ENCODE data around the gene ONECUT1.

ONECUT1 gene

GRCh38 chr15:52796753-52797520, 6.8 kb upstream of the ONECUT1 start:
- DNase-seq (ENCODE audit: low read depth): no peak

GRCh38 chr15:52796228-52796521, 6.0 kb upstream of the ONECUT1 start:
- no peak for DNase-seq (ENCODE audit: low read depth)

- no peak for DNase-seq (ENCODE audit: low read depth)
These were observed 5.5 kb upstream of the ONECUT1 start for GRCh38 chr15:52795464-52796227.

- no peak for DNase-seq (ENCODE audit: low read depth)
These were observed 4.7 kb upstream of the ONECUT1 start for GRCh38 chr15:52794665-52795463.

GRCh38 chr15:52791776-52792175, 1.6 kb upstream of the ONECUT1 start:
- no peak for DNase-seq (ENCODE audit: low read depth)

- peak; percentile 22 for DNase-seq (ENCODE audit: low read depth)
These were observed 1.0 kb upstream of the ONECUT1 start for GRCh38 chr15:52790941-52791751.

DNA sequence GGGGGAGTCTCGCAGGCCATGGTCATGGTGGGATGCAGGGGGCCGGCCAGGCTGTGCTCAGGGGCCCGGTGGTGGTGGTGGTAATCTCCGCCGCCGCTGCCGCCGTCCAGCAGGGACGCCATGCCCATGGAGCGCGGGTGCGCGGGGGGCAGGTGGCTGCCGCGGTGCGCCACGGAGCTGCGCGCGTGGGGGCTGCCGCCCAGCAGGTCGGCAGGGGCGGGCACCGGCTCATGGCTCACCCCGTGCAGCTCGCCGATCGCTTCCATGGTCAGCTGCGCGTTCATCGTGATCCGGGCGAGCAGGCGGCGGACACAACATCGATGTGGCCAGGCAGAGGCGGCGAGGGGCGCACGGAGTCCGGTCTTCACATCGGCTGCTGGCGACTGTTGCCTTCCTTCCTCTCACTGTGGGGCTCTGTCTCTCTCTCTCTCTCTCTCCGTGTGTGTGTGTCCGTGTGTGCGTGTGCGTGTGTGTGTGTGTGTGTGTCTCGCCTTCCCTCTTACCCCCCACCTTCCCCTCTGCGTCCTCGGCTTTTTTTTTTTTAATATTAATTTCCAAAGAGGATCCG, 451 bp downstream of the ONECUT1 start:
- no peak for DNase-seq (ENCODE audit: low read depth)

- no peak for DNase-seq (ENCODE audit: low read depth)
These were observed 1.0 kb downstream of the ONECUT1 start for GRCh38 chr15:52789008-52789600.

DNA sequence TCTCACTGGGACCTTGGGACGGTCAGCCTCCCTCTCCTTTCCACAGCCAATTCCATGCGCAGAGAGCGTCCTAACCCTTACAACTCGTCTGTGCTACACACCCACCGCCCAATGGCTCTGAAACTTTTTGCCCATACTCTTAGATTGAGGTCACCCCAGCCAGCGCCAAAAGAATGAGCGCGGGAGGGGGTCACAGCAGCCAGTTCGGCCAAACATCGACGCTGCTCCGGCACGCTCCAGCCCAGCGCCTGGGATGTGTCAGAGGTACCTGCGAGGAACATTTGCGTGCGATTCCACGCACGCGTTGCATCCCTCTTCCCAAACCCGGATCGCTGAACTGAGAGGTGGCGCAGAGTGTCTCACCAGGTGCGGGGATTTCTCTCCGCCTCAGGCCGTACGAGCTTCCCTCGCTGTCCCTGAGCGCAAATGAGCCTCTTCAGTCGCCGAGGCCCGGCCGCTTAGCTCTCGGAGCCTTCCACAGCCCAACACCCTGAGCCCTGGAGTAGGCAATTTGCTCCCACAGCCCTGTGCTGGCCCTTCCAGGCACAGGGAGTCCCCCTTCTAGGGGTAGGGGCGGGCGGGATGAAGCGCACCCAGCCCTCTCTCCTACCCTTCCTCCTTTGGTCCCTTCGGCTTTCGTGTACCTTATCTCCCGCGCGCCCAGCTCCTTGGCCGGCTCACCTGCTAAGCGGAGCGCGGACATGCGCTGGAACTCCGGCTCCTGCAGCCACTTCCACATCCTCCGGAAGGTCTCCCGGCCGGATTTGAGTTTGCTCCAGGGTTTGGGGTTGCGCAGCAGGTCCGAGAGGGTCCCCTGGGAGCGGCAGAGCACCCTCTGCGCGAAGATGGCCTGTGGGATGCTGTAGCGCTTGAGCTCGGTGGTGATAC, 1.8 kb downstream of the ONECUT1 start:
- DNase-seq (ENCODE audit: low read depth): no peak

DNA sequence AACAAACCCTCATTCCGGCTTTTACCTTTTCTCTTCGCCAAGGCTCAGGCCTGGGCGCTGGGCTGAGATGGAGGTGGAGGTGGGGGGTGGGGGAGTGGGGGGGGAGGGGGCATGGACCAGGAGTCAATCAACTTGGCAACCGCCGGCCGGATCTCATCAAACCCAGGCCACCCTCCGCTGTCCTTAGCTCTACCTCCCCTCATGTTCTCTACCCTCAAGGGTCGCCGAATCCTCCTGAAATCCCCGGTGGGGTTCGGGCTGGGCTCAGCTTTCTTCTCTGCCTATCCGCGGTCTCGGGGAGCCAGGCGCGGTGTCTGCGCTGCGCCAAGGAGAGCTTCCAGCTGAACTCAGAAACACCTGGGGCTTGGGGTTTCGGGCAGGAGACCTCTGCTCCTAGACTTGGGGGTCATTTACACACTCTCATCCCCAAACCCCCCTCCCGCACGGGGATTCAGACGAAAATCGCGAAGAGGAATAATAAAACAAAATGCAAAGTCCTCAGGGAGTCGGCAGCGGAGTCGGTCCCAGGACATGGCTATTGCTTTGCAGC, 2.5 kb downstream of the ONECUT1 start:
- DNase-seq (ENCODE audit: low read depth): no peak

GRCh38 chr15:52787123-52787503, 3.0 kb downstream of the ONECUT1 start:
- no peak for DNase-seq (ENCODE audit: low read depth)

GRCh38 chr15:52786436-52787122, 3.6 kb downstream of the ONECUT1 start:
- no peak for DNase-seq (ENCODE audit: low read depth)

DNA sequence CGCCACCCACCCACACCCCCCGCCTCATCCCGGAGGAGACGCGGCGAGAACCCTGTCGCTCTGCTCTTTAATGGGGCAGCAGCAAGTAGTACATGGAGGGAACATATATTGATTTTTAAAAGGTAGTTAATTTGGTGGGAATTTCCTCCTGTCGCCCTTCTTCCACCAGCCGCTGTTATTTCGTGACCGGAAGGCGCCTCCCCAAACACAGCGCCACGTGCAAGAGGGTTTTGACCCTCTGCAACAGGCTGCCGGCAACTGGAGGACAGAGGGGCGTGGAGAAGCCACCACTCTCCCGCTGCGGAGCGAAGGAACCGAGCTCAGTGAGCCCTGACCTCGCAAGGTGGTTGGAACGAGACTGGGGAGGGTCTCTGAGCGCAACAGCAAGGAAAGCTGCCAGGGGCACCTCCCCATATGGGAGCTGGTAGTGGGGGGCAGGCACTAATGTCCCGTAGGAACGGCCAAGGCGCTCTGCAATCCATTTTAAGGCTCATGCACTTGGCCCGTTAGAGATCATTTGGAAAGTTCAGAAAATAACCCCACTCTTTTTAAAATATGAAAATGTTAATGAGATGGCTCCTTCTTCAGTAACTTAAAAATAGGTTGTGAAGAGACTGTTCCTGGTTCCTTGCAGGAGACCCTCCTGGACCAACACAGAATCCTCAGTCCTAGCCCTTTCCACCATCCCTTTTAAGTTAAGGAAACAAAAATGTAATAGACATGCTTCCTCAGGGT, 4.3 kb downstream of the ONECUT1 start:
- no peak for DNase-seq (ENCODE audit: low read depth)

- DNase-seq (ENCODE audit: low read depth): no peak
These were observed 5.1 kb downstream of the ONECUT1 start for GRCh38 chr15:52784799-52785671.

- no peak for DNase-seq (ENCODE audit: low read depth)
These were observed 6.0 kb downstream of the ONECUT1 start for GRCh38 chr15:52783929-52784798.

- DNase-seq (ENCODE audit: low read depth): no peak
These were observed 6.8 kb downstream of the ONECUT1 start for GRCh38 chr15:52783191-52783829.

Measured in ELR (cell line).